Endothelial cell of umbilical vein (primary cell): ENCODE results near the gene ITGB3. TPM values are rescaled to one million over a fixed set of nuclear protein-coding genes. Genes with fewer than 3 reads are reported as not detected.
"Not testable (repeated sequence)": the region's sequence is repeated elsewhere in the genome, so short reads cannot be mapped to it uniquely, and the experiment has no call there.

ENCODE experiments used
- BruUV-seq: library from RNA; stranded (reverse); fragments of 400-500 nt; replicated peaks from 2 replicates; lab custom pipeline; 2021; lab: Mats Ljungman, UMichigan
- CTCF ChIA-PET: fragments of 300-600, 350-600 bp; sonication (Branson Sonifier 250); formaldehyde crosslinking; loops from one replicate; lab custom pipeline; 2021; ENCODE audit warnings: antibody characterized with exemption, inconsistent platforms; lab: Charles Lee
- POLR2A ChIA-PET: fragments of 300-600, 350-600 bp; sonication (Branson Sonifier 250); formaldehyde crosslinking; loops from one replicate; lab custom pipeline; 2021; ENCODE audit warnings: antibody characterized with exemption, inconsistent platforms; lab: Charles Lee
- DNase-seq: peaks from one replicate; pipeline ENCODE4 v3.0.0-alpha.2; 2011; ENCODE audit warnings: low read depth, low spot score
- FAIRE-seq: peaks from 2 replicates; lab custom pipeline; 2011; peaks lifted over from hg19 to GRCh38; lab: Jason Lieb, UNC
- H2AFZ ChIP-seq: 2 replicates; pipeline ENCODE4 v1.6.0; 2012; ENCODE audit warnings: low read depth, low read length, control low read depth, inconsistent platforms
- H3K27ac ChIP-seq: 2 replicates; pipeline ENCODE4 v1.5.1; 2011; ENCODE audit warnings: low read depth, mild to moderate bottlenecking, control low read depth, low read length, moderate library complexity; ENCODE audit not compliant: insufficient read depth
- H3K27me3 ChIP-seq, 2 experiments: 2 replicates each; pipeline versions ENCODE4 v1.6.0 to v1.6.1; 2011; ENCODE audit warnings: low read length in 2 of 2, mixed read lengths in 1 of 2; ENCODE audit not compliant: control insufficient read depth in 2 of 2, insufficient read depth in 2 of 2
- H3K36me3 ChIP-seq, 2 experiments: 2 replicates in 1 of 2; 3 replicates in 1 of 2; pipeline ENCODE4 v1.5.1; 2011; ENCODE audit warnings: low read length in 2 of 2, mild to moderate bottlenecking in 1 of 2, moderate library complexity in 1 of 2; ENCODE audit not compliant: control insufficient read depth in 2 of 2, insufficient read depth in 2 of 2; ENCODE audit errors: extremely low read depth in 1 of 2
- H3K4me1 ChIP-seq: 3 replicates; pipeline ENCODE4 v1.5.1; 2011; ENCODE audit warnings: mild to moderate bottlenecking, low read length; ENCODE audit not compliant: control insufficient read depth, insufficient read depth; ENCODE audit errors: extremely low read depth
- H3K4me2 ChIP-seq: 2 replicates; pipeline ENCODE4 v1.6.1; 2011; ENCODE audit warnings: low read length, control low read depth, mixed read lengths; ENCODE audit not compliant: insufficient read depth
- H3K4me3 ChIP-seq, 3 experiments: fragments of 200-600 bp in 1 of 3; sonication (generic), shearing (Covaris generic) in 1 of 3; replicated peaks in 1 of 3; 2 replicates each; pipeline ENCODE4 v1.5.1; 2011 to 2016; ENCODE audit warnings: control low read depth in 3 of 3, low read length in 3 of 3, mild to moderate bottlenecking in 2 of 3, inconsistent platforms in 1 of 3, low read depth in 1 of 3, moderate library complexity in 1 of 3; ENCODE audit not compliant: insufficient read depth in 1 of 3
- H3K79me2 ChIP-seq: 2 replicates; pipeline ENCODE4 v1.6.0; 2012; ENCODE audit warnings: low read length, inconsistent platforms; ENCODE audit not compliant: control insufficient read depth, insufficient read depth
- H3K9ac ChIP-seq: replicated peaks from 2 replicates; pipeline ENCODE3; 2011; ENCODE audit warnings: low read length, control low read depth; ENCODE audit not compliant: insufficient read depth; ENCODE audit errors: extremely low read depth
- H3K9me1 ChIP-seq: replicated peaks from 3 replicates; pipeline ENCODE4 v1.6.0; 2011; ENCODE audit warnings: mild to moderate bottlenecking, low read length; ENCODE audit not compliant: control insufficient read depth, insufficient read depth; ENCODE audit errors: extremely low read depth
- H3K9me3 ChIP-seq: replicated peaks from 2 replicates; pipeline ENCODE4 v1.5.1; 2012; ENCODE audit warnings: low read length, inconsistent platforms; ENCODE audit not compliant: control insufficient read depth, insufficient read depth
- H4K20me1 ChIP-seq: replicated peaks from 2 replicates; pipeline ENCODE3; 2011; ENCODE audit warnings: mild to moderate bottlenecking, low read length; ENCODE audit not compliant: control insufficient read depth, insufficient read depth; ENCODE audit errors: extremely low read depth
- EZH2 ChIP-seq: IDR thresholded peaks from 2 replicates; pipeline ENCODE4 v1.6.1; 2012; ENCODE audit warnings: borderline replicate concordance, low read depth, mild to moderate bottlenecking, moderate library complexity, low read length, inconsistent platforms; ENCODE audit not compliant: severe bottlenecking
- FOS ChIP-seq: IDR thresholded peaks from 2 replicates; pipeline ENCODE4 v1.6.1; 2011; ENCODE audit warnings: mild to moderate bottlenecking, low read length, moderate library complexity, borderline replicate concordance; ENCODE audit not compliant: insufficient read depth
- dilution Hi-C: fragments of 300-500 bp; cut with MboI; formaldehyde crosslinking; loops from one replicate; pipeline ENCODE4 v1.15.0; 2019; ENCODE audit warnings: low sequenced_read_pairs; ENCODE audit not compliant: extremely low pct_ligation_motif_present
- intact Hi-C: fragments of 100-400 bp; cut with micrococcal nuclease; formaldehyde crosslinking; loops from one replicate; pipeline ENCODE4 v1.10.0; 2022
- polyA plus RNA-seq, 4 experiments: library from polyadenylated mRNA; depleted of rRNA in 3 of 4; stranded (reverse) in 3 of 4; unstranded in 1 of 4; fragments of >200 nt; gene quantifications; 2 replicates each; pipeline versions ENCODE4 v1.2.1 to v1.2.3, GENCODE V29; 2011 to 2012; ENCODE audit warnings: missing spikeins in 1 of 4
- total RNA-seq: library from RNA; stranded (reverse); gene quantifications from 2 replicates; pipeline ENCODE4 v1.2.3, GENCODE V29; 2021

The ITGB3 gene
- total and polyA plus RNA-seq, 2 donors (not counting 3 experiments of a cell fraction or from before 2014, with no cell fraction given) = 55.8 to 60.0 TPM

DNA sequence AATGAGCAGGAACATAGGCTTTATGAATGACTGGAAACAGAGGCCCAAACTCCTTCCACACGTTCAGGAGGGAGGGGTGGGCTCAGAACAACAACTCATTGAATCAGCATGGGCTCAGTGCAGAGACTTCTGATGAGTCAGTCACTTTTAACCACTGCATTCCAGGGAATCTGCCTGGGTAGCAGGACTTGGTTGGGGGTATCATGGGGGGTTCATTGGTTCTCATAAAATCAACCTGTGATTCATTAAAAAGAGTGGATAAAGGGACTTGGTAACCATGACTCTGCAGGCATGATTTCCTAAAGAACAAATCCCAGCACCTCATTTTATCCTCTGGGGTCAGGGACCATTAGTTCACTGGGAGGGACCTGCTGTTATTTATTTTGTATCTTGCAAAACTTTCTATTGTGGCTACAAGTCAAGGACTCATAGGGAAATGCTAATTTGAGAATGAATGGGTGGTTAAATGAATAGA is 13.8 kb downstream of the ITGB3 start:
- TF ChIP-seq FOS (peak; percentile 54), EZH2 (no peak)
- no peaks in the 10 kb centered on the region for H3K27me3 ChIP-seq
- dilution Hi-C loops (no loop called here), intact Hi-C loops (no loop called here)
- H3K9me1 ChIP-seq = no peaks in the 10 kb centered on the region
- no peaks in the 10 kb centered on the region for H3K9me3 ChIP-seq
- H2AFZ ChIP-seq = no peak overlapping the region
- BruUV-seq = no TSS peak
- FAIRE-seq = no peak
- H3K4me2 ChIP-seq = no peak overlapping the region
- no peak overlapping the region for H3K9ac ChIP-seq
- DNase-seq = no peak
- no peak overlapping the region for H3K4me3 ChIP-seq
- peaks cover 33% of the 10 kb centered on the region for H3K4me1 ChIP-seq
- no peaks in the 10 kb centered on the region for H3K36me3 ChIP-seq
- ChIA-PET CTCF (no interaction called here), POLR2A (no interaction called here)
- H3K27ac ChIP-seq = no peak overlapping the region
- H4K20me1 ChIP-seq = no peaks in the 10 kb centered on the region
- H3K79me2 ChIP-seq = peaks cover 23% of the 10 kb centered on the region

DNA sequence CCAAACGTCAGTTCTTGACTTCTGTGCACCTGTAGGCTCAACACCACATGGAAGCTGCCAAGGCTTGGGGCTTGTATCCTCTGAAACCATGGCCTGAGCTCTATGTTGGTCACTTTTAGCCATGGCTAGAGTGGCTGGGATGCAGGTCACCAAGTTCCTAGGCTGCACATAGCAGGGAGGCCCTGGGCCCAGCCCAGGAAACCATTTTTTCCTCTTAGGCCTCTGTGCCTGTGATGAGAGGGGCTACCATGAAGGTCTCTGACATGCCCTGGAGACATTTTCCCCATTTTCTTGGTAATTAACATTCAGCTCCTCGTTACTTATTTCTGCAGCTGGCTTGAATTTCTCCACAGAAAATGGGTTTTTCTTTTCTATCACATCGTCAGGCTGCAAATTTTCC is 15.3 kb downstream of the ITGB3 start:
- H3K27me3 ChIP-seq, H3K9me3 ChIP-seq, BruUV-seq, FAIRE-seq, H3K27ac ChIP-seq, H3K4me2 ChIP-seq, intact Hi-C loops, H2AFZ ChIP-seq, H3K4me3 ChIP-seq, H3K9ac ChIP-seq, H4K20me1 ChIP-seq, H3K9me1 ChIP-seq, H3K36me3 ChIP-seq, DNase-seq, dilution Hi-C loops, POLR2A ChIA-PET, CTCF ChIA-PET: not testable (repeated sequence)
- Histone ChIP-seq H3K79me2 (peaks cover 16% of the 10 kb centered on the region), H3K4me1 (peaks cover 21% of the 10 kb centered on the region)

DNA sequence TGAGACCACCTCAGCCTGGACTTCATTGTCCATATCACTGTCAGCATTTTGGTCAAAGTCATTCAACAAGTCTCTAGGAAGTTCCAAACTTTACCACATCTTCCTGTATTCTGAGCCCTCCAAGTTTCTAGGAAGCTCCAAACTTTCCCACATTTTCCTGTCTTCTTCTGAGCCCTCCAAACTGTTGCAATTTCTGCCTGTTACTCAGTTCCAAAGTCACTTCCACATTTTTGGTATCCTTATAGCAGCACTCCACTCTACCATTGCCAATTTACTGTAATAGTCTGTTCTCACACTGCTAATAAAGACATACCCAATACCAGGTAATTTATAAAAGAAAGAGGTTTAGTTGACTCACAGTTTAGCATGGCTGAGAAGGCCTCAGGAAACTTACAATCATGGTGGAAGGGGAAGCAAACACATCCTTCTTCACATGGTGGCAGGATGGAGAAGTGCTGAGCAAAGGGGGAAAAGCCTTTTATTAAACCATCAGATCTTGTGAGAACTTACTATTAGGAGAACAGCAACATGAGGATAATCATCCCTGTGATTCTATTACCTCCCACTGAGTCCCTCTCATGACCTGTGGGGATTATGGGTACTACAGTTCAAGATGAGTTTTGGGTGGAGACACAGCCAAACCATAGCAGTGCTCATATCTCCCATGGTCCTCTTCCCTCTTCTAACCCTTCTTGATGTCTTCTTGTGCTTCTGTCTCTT is 16.1 kb downstream of the ITGB3 start:
- H3K9ac ChIP-seq, POLR2A ChIA-PET, BruUV-seq, H3K4me3 ChIP-seq, H4K20me1 ChIP-seq, DNase-seq, H2AFZ ChIP-seq, dilution Hi-C loops, CTCF ChIA-PET, intact Hi-C loops, H3K36me3 ChIP-seq, H3K79me2 ChIP-seq, FAIRE-seq, H3K27ac ChIP-seq, H3K27me3 ChIP-seq, H3K4me2 ChIP-seq, H3K9me3 ChIP-seq, H3K9me1 ChIP-seq: not testable (repeated sequence)
- H3K4me1 ChIP-seq = peaks cover 21% of the 10 kb centered on the region
